Transverse colon (tissue), 4 donors: ENCODE results near the gene FAM236D.
"Not testable (repeated sequence)": the region's sequence is repeated elsewhere in the genome, so short reads cannot be mapped to it uniquely, and the experiment has no call there.

ENCODE experiments used
- EP300 ChIP-seq: sonication (generic); formaldehyde crosslinking; IDR thresholded peaks from one replicate; pipeline ENCODE4 v1.6.1; 2017; ENCODE audit warnings: antibody characterized with exemption, low read depth
- POLR2A ChIP-seq: fragments of 450-650 bp; IDR thresholded peaks from one replicate; pipeline ENCODE4 v1.6.1; 2016; ENCODE audit warnings: antibody characterized with exemption, mild to moderate bottlenecking, moderate library complexity
- POLR2AphosphoS5 ChIP-seq, 3 donors: sonication (generic); formaldehyde crosslinking; IDR thresholded peaks; one replicate each; pipeline ENCODE4 v1.6.1; 2016; ENCODE audit warnings: antibody characterized with exemption in 3 of 3
- TF ChIP-seq, protein P1 (sequence below), 5 experiments: fragments of 200-600 bp in 3 of 5; fragments of 450-650 bp in 2 of 5; sonication (generic) in 3 of 5; IDR thresholded peaks; 1 replicate in 2 of 5; 2 replicates in 3 of 5; pipeline ENCODE4 v1.5.1; 2016 to 2017; ENCODE audit warnings: antibody characterized with exemption in 5 of 5, inconsistent platforms in 3 of 5, mild to moderate bottlenecking in 2 of 5, moderate library complexity in 1 of 5

DNA sequence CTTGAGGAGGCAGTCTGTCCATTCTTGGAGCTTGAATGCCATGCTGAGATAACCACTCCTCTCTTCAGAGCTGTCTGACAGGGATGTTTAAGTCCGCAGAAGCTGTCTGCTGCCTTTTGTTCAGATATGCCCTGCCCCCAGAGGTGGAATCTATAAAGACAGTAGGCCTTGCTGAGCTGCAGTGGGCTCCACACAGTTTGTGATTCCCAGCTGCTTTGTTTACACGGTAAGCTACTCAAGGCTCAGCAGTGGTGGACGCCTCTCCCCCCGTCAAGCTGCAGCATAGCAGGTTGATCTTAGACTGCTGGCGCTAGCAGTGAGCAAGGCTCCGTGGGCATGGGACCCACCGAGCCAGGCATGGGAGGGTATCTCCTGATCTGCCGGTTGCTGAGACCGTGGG is 47.6 kb downstream of the FAM236D start:
- TF ChIP-seq, protein P1, sequence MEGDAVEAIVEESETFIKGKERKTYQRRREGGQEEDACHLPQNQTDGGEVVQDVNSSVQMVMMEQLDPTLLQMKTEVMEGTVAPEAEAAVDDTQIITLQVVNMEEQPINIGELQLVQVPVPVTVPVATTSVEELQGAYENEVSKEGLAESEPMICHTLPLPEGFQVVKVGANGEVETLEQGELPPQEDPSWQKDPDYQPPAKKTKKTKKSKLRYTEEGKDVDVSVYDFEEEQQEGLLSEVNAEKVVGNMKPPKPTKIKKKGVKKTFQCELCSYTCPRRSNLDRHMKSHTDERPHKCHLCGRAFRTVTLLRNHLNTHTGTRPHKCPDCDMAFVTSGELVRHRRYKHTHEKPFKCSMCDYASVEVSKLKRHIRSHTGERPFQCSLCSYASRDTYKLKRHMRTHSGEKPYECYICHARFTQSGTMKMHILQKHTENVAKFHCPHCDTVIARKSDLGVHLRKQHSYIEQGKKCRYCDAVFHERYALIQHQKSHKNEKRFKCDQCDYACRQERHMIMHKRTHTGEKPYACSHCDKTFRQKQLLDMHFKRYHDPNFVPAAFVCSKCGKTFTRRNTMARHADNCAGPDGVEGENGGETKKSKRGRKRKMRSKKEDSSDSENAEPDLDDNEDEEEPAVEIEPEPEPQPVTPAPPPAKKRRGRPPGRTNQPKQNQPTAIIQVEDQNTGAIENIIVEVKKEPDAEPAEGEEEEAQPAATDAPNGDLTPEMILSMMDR (IDR thresholded peaks at IDR 0.05): not testable (repeated sequence)
- TF ChIP-seq EP300; POLR2A; POLR2AphosphoS5 (IDR thresholded peaks at IDR 0.05): not testable (repeated sequence)
